Right ventricle myocardium superior (tissue), 1 donor: ENCODE data around the gene STX18. TPM values are rescaled to one million over a fixed set of nuclear protein-coding genes. Genes with fewer than 3 reads are reported as not detected.

Source experiments
- ATAC-seq: fragments of 200-7000 bp; cut with Tn5 transposase; one replicate; pipeline ENCODE4 v1.9.1; 2020; ENCODE audit warnings: mild to moderate bottlenecking; ENCODE audit not compliant: poor library complexity
- DNase-seq: peaks from one replicate; pipeline ENCODE4 v3.0.0-alpha.2; 2020
- intact Hi-C: fragments of 100-400 bp; cut with DNase I; formaldehyde crosslinking; loops from one replicate; pipeline ENCODE4 v1.11.2; 2022
- total RNA-seq: library from RNA; stranded (reverse); fragmentation: NEBNext Ultra II Directional; extraction: Animal tissue kit (Norgen Biotek cat#: 25700); gene quantifications from one replicate; pipeline ENCODE4 v1.2.1, GENCODE V29; 2021
- donor health status: DM: no; HTN: yes; CAD: no; lungs with severe emphysema.

STX18 gene
- total RNA-seq, 1 donor from 2014 or later, result 16.0 TPM

DNA sequence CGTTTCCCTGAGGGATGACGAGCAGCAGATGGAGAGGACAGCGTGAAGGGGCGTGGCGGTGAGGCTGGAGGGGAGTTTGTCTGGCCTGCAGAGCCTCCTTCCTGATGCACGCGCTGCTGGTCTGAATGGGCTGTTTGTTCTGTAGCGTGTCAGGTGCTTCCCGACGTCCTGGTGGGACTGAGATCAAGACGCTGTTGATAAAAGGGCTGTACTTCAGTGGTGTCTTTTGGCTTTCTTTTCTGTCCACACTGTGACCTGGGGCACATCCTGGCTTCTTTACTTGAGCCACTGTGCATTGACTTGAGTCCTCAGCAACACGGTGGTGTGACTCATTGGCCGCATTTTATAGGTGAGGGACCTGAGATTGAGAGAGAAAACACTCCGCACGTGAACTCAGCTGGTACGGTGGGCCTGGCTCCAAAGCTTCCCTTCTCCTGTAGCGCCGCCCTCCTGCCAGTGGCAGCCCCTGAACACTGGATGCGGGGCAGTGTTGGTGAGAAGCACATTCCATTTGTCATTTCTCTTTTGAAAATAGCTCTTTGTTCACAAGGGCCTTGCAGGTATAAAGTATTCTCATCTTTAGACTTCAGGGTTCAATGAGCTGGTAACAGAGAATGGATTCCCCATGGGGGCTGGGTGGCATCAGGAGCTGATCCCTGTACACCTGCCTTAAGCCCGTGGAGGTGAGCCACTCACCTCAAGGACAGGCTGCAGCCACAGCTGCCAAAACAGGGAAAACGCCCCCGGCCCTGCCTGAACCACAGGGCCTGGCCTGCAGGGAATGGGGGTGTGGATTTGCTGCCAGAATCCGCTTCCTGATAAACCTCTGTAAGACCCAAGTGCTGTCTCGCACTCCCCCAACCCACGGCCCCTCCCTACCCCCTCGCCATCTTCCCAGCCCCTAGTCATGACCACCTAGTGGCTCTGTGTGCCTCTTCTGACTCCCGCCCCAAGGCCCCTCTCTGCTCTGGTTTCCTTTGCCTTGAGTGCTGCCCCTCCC lies 125.7 kb downstream of the STX18 start:
- intact Hi-C loops, result no loop called here

DNA sequence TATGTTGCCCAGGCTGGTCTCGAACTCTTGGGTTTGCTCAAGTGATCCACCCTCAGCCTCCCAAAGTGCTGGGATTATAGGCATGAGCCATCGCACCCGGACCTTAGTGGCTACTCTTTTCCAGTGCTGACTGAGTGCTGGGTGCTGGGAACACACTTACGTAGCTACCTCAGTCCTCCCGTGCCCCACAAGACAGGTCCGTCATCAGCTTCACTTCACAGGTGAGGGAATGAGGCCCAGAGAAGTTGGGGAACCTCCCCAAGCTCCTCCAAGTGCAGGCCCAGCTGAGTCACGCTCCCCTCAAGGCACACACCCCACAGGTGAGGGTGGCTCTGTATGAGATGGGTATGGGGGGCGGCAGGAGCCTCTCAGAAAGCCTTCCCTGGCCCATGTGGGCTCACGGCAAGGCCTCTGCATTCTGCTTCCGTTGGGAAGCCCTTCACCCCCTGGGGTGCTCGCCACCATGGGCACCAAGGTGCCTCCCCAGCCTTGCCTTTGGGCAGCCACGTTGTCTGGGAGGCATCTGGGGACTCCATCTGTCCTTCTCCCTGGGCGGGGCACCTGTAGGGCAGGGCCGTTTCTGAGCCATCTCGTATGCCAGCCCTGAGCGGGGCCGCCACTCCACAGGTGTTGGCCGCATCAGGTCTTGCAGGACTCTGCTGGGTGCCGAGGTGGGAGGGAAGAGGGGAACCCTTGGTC lies 126.6 kb downstream of the STX18 start:
- intact Hi-C loops, result no loop called here
- ATAC-seq (no peak), DNase-seq (no peak)

More for the DNA sequence above, 125.7 kb downstream of the STX18 start:
- ATAC-seq (no peak), DNase-seq (no peak)

DNA sequence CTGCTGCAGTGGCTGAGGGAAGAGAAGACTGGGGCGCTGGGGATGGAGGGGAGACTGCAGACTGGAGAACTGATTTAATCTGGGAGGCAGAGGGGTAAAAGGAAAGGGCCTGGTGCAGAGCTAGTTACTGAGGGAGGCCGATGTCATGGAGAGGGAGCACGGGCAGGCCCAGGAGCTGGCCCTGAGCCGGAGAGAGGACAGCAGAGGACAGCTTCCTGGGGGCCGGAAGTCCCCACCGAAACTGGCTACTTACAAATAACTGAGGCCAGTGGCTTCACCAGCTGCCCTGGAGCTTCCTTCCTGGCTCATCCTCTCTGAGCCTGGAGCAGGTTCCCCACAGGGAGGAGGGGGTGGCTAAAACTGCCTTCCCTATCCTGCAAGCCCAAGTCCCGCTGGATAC lies 128.0 kb downstream of the STX18 start:
- ATAC-seq, result no peak
- DNase-seq, result no peak

DNA sequence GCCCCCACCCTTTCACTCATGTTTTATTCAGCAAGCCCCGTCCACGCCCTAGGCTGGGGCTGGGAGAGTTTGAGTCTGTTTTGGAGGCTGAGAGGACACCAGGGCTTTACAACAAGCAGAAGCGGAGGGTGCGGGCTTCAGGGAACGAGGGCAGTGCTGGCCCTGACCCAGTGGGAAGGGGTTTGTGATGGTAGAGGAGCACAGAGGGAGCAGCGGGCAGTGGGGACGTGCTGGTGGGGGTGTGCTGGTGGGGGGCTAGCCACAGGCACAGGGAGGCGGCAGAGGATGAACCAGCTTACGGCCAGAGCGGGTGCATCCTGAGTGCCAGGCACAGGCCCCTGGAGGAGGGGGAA lies 128.5 kb downstream of the STX18 start:
- ATAC-seq (no peak), DNase-seq (no peak)
- intact Hi-C loops, result no loop called here

More for the DNA sequence above, 128.0 kb downstream of the STX18 start:
- intact Hi-C loops, result no loop called here

DNA sequence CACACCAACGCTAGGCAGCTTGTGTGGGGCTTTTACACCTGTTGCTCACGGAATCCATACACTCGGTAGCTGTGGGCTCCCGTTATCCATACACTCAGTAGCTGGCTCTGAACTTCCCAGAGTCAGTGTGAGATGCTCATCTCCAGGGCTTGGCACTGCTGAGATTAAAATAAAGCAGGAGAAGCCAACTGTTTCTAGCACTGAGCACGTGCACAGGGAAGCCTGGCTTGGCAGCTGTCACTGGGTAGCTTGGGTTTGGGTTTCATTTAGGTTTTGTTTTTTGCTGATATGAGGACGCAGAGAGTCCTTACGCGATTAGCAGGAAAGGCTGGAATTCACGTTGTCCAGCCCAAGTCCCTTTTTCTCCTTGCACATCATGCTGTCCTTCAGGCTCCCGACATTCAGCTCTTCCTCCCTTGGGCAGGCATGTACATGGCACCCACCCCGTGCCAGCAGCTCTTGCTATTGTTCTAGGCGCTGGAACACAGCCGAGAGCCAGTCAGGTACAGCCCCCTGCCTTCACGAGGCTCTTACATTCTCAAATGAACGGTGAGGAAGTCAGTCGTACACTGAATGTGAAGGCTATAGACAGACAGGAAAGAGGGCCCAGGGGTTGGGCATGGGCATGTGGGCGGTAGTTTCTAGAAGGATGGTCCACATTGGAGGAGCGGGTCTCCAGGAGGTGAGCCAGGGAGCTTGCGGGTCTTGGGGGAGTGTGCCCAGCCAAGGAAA lies 129.0 kb downstream of the STX18 start:
- DNase-seq, result no peak
- intact Hi-C loops, result no loop called here
- ATAC-seq, result no peak

DNA sequence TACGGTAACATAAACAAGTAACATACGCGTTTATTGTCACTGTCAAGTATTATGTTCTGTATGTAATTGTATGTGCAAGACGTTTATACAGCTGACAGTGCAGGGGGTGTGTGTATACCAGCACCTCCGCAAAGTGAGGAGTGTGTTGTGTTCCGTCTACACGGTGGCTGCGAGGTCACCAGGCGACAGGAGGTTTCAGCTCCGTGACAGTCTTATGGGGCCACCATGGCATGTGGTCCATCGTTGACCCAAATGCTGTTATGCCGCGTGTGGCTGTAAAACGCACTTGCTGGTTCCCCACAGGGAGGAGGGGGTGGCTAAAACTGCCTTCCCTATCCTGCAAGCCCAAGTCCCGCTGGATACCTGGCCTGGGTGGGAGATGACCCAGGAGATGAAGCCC lies 129.9 kb downstream of the STX18 start:
- no peak for DNase-seq
- intact Hi-C loops, result no loop called here

DNA sequence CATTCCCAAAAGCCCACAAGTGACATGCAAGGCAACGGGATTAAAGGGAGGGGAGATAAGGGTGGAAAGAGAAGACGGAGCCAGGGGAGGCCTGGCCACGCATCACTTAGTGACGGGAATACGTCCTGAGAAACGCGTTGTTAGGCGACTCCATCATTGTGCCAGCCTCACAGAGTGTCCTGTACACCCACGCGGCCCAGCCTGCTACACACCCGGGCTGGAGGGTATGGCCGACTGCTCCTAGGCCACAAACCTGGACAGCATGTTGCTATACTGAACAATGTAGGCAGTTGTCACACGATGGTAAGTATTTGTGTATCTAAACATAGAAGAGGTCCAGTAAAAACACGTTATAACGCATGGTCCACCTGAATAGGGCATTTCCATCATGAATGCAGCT lies 131.6 kb downstream of the STX18 start:
- DNase-seq (no peak), ATAC-seq (no peak)
- intact Hi-C loops, result no loop called here

More for the DNA sequence above, 129.9 kb downstream of the STX18 start:
- no peak for ATAC-seq

DNA sequence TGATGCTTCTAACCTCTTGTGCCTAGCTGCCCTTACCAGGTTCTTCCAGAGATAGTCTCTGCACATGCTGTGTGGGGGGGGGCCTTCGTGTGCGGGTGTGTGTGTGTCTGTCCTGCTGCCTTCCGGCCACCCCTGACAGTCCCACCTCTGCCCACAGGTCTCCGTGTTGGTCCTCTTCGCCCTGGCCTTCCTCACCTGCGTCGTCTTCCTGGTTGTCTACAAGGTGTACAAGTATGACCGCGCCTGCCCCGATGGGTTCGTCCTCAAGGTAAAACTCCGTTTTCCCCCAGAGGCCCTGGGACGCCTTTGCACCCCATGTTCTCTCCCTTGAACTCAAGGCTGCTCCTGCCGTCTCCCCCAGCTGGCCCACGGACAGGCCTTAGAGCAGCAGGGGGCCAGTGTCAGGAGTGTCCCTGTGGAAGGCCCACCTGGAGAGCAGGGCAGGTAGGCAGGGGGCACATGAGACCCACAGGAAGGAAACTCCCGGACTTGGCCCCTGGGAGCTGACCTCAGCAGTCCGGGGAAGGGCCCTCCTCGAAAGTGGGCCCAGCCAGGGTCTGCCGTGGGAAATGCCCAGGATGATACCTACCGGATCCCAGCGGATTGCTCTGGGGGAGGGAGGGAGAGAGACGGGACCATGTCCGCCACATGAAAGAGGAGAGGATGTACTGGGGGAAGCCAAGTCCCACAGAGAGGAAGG lies 132.3 kb downstream of the STX18 start:
- DNase-seq, result no peak
- intact Hi-C loops, result no loop called here
- no peak for ATAC-seq

DNA sequence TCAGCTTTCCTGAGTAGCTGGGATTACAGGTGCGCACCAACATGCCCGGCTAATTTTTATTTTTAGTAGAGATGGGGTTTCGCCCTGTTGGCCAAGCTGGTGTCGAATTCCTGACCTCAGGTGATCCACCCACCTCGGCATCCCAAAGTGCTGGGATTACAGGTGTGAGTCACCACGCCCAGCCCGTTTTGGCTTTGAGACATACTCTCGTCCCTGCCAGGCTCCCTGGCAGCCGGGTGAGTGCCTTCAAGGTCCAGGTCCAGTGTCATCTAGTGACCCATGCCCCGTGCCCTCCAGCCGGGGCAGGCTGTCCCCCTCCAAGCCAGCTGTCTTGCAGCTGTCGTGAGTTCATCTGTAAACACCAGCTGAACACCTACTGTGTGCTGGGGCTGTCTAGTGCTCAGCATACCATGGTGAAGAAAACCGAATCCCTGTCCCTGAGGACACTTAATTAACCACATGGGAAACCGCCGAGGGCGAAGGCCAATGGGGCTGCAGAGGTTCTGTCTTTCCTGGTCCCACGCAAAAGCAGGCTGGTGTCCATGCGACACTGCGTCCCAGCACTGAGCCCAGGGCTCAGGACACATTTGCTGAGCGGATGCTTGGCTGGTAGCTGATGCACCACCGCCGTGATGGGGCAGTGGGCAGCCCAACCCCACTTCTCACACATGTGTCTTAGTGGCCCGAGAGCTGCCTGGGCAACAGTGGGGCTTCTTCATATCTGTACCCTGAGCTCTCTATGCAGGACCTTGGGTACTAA lies 133.1 kb downstream of the STX18 start:
- intact Hi-C loops, result no loop called here
- DNase-seq (no peak), ATAC-seq (no peak)

DNA sequence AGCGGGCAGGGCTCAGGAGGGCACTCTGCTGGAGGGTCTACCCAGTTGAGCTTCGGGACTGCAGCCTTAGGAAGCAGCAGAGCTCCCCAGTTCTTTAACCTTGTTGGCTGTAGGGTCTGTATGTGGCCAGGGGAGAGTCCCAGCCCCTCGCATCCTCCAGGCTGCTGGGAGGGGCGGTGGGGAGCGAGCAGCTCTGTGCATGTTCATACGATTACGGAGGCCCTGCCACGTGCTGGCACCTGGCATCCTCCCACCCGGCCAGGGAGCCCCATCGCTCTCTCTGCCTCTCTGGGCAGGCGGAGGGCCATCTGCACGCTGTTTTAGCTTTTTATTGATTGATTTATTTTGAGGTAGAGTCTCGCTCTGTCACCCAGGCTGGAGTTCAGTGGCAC lies 133.7 kb downstream of the STX18 start:
- intact Hi-C loops, result no loop called here
- ATAC-seq (no peak), DNase-seq (no peak)

DNA sequence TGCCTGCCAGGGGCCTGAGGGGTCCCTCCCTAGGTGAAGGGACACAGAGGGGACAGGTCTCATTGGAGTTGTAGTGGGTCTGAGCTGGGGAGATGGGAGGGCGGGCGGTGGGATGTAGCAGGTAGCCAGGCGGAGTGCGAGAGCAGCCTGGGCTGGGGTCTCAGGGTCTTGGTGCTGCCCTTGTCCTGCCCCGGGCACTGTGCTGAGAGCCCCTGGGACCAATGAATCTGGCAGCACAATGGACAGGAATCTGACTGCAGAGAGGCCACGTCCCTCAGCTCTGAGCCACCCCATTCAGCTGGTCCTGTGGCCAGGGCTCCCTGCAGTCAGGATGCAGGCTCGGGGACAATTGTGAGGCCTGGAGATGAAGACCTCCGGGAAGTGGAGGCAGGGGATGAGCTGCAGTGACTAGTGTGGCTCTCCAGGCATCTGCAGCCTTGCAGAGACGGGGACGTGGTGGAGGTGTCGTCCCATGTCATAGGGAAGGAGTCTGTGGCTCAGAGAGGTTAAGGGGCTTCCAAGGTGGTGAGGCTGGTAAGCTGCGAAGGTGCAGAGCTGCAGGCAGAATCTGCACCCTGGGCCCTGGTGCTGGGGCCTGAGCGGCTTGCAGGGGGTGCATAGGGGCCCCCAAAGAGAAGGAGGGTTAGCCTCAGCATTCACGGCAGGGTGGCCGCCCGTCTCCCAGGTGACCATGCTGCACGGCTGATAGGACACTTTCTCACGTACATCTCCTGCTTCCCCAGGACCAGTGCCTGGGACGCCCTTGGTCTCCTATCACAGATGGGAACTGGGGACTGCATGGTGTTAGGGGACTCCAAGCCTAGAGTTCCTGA lies 134.3 kb downstream of the STX18 start:
- ATAC-seq, result no peak
- no peak for DNase-seq
- intact Hi-C loops, result no loop called here

DNA sequence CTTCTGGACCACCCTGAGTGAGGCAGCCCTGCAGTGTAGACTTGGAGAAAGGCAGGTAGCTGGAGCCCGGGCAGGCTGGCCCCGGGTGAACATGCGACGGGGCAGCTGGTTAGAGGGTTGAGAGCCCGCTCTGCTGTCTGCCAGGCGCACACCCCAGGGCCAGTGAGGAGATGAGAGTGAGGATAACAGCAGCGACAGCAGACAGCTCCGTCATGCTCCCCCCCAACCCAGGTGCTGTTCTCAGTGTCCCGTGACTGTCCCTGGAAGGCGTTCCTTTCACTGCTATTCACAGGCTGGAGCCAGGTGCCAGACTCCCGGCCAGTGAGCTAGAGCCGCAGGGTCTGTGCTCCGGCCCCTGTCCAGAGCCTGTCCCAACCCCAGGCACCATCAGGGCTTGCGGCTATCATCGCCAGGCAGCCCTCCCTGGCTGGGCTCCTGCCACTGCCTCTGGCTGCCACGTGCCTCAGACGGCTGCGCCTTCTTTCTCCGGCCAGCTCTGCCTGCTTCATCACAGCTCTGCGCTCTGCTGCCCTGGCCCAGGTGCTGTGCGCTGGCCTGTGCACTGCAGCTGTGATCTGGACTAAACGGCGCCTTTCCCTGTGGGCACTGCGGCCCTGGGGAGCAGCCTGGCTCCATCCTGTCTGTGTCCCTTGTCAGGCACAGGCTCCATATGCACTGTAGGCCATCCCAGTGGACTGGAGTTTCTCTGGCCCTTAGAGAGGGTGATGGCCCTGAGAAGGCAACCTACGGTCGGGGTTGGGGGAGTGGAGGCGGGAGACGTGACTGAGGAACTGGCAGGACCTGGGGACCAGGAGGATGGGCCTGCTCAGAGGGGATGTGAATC lies 135.2 kb downstream of the STX18 start:
- ATAC-seq, result no peak

DNA sequence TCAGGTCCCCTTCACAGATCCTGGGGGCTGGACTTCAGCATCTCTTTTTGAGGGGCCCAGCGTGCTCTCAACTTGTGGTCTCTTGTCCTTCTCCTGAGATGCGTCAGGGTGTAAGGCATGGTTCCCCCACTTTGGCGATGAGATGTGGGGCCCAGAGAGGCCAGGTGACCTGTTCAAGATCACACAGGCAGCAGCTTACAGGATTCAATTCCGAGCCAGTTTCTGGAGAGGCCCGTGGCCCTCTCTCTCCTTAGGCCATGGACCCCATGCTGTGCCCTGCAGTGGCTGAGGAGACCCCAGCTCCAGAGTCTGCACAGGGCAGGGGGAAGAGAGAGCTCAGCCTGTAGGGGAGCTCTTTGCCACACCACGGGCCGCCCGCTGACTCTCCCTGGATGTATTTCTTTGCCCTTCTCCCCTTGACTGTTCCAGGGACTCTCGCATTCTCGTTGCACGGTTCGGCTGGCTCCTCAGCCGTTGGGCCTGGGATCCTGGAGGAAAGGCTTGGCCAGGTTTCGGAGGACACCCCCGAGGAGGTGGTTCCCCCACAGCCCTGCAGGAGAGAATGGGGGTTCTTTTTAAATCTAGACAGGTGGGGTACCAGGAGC lies 136.4 kb downstream of the STX18 start:
- DNase-seq (no peak), ATAC-seq (no peak)
- intact Hi-C loops, result no loop called here

More for the DNA sequence above, 135.2 kb downstream of the STX18 start:
- no peak for DNase-seq
- intact Hi-C loops, result no loop called here

DNA sequence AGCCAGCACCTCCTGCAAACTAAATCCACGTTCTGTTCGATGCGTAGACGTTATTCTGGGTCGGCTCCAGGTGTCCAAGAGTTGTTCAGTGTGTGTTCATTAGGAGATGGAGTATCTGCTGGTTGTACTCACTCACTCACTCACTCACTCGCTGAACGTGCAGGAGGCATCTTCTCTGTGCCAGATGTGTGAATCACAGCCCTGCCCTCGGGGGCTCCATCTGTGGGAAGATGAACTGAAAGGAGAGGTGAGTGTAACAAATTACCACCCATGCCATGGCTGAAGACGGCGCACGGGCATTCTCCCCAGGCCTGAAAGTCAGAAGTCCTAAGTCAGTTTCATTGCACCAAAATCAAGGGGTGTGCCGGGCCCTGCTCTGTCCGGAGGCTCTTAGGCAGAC lies 138.9 kb downstream of the STX18 start:
- no peak for ATAC-seq
- DNase-seq, result no peak
- intact Hi-C loops, result no loop called here

DNA sequence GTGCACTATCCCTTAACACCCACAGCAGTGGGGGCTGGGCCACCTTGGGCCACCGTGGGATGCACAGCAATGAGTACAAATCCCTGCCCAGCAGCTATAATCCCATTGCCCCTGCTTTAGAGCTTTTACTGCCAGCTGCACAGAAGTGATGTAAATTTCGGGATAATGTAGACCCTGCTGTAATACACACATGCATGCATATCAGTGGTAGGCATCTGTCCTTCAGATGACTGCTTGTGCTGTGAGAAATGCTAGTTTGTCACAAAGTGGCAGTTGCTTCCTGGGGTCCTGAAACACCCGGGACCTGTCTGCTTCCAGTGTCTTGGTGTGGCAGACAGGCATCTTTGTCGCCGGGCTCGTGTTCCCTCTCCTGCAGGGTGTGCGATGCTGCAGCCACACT lies 140.8 kb downstream of the STX18 start:
- DNase-seq, result no peak
- intact Hi-C loops, result no loop called here
- ATAC-seq, result no peak

DNA sequence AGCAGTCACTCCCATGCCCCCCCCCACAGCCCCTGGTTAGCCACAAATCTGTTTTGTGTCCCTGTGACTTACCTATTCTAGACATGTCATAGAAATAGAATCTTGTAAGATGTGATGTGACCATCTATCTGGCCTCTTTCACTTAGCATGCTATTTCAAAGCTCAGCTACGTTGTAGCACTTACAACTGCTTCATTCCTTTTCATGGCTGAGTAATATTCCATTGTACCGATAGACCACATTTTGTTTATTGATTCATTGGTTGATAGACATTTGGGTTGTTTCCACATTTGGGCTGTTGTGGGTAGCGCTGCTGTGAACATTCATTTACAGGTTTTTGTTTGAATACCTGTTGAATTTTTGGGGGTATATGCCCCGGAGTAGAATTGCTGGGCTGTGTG lies 143.4 kb downstream of the STX18 start:
- no peak for ATAC-seq
- intact Hi-C loops, result no loop called here
- no peak for DNase-seq
